Measurements from ENCODE around the gene ACOT7. TPM values are rescaled to one million over a fixed set of nuclear protein-coding genes. Genes with fewer than 3 reads are reported as not detected.

The ACOT7 gene
- total and polyA plus RNA-seq, 2 experiments from 2014 or later, result 167 to 169 TPM

DNA sequence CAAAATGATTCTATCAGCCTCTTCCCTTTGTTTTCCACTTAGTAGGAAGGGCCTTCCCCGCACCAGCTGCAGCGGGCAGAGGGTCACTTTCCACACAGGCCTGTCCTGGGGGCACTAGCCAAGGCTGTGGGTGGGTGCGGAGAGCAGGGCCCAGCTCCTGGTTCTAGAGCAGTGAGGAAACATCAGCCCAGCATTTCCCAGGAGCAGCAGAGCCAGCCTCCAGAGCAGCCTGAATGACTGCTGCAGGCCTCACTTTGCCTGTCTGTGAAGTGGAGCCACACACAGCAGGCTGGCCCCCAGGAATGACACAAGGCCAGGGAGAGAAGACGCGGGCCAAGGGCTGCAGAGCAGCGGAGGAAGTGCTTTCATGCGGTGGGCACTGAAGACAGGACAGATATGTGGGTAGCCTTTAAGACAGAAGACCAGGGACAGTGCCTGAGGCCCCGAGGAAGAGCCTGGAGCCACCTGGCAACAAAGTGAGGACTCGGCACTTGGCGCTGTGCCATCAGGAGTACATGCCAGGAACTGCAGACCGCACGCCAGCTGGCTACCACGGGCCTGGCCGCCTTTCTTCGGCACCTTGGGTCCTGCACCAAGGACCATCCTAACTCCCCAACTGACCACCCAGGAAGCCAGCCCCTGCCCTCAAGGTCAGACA lies 42.0 kb downstream of the ACOT7 start:
- no peaks in the 10 kb centered on the region for H3K27me3 ChIP-seq (ENCODE audit: insufficient read depth)
- ATAC-seq (no peak), DNase-seq (ENCODE audit: low spot score) (no peak)
- no peaks in the 10 kb centered on the region for H3K9me2 ChIP-seq (ENCODE audit: insufficient read depth)
- no peaks in the 10 kb centered on the region for H3K36me3 ChIP-seq (ENCODE audit: insufficient read depth)
- no peaks in the 10 kb centered on the region for H3K9me3 Mint-ChIP-seq
- no peaks in the 10 kb centered on the region; the same call in 1 of the 2 replicates for H3K4me1 ChIP-seq (ENCODE audit: insufficient read depth)
- H3K27ac Mint-ChIP-seq, result peak overlapping the region; percentile 91
- H3K36me3 Mint-ChIP-seq (ENCODE audit: low read depth), result peaks cover 2% of the 10 kb centered on the region; the same call in 1 of the 3 replicates
- H3F3A ChIP-seq (replicated peaks; ENCODE audit: low read depth), result peaks cover 8% of the 10 kb centered on the region; the same call in 1 of the 2 replicates
- H3K4me3 Mint-ChIP-seq, result no peak overlapping the region
- no peak overlapping the region for H2AFZ ChIP-seq
- H3K79me2 ChIP-seq (replicated peaks; ENCODE audit: insufficient read depth), result peaks cover 44% of the 10 kb centered on the region
- H4K20me1 ChIP-seq (replicated peaks; ENCODE audit: insufficient read depth), result peaks cover 28% of the 10 kb centered on the region
- no peak overlapping the region for H3K4me2 ChIP-seq
- peaks cover 7% of the 10 kb centered on the region for H3K27me3 Mint-ChIP-seq (ENCODE audit: insufficient read depth, low read depth, poor library complexity)
- peaks cover 26% of the 10 kb centered on the region for H3K4me1 Mint-ChIP-seq
- H3K27ac ChIP-seq (ENCODE audit: low read depth), result no peak overlapping the region; the same call in 1 of the 2 replicates
- H3K4me3 ChIP-seq, result no peak overlapping the region
- TF ChIP-seq EZH2 (IDR thresholded peaks at IDR 0.05; ENCODE audit: low read depth, unreplicated experiment) (no peak), EZH2phosphoT487 (IDR thresholded peaks at IDR 0.05; ENCODE audit: unreplicated experiment) (no peak)

GRCh38 chr1:6350416-6351088 lies 43.0 kb downstream of the ACOT7 start:
- peaks cover 28% of the 10 kb centered on the region for H4K20me1 ChIP-seq (replicated peaks; ENCODE audit: insufficient read depth)
- no peaks in the 10 kb centered on the region for H3K27me3 ChIP-seq (ENCODE audit: insufficient read depth)
- no peaks in the 10 kb centered on the region; the same call in 1 of the 2 replicates for H3K4me1 ChIP-seq (ENCODE audit: insufficient read depth)
- Mint-ChIP-seq H3K36me3 (ENCODE audit: low read depth) (peaks cover 2% of the 10 kb centered on the region; the same call in 2 of the 3 replicates), H3K27me3 (ENCODE audit: insufficient read depth, low read depth, poor library complexity) (peaks cover 12% of the 10 kb centered on the region), H3K9me3 (no peaks in the 10 kb centered on the region), H3K4me1 (peaks cover 26% of the 10 kb centered on the region), H3K27ac (no peak overlapping the region), H3K4me3 (no peak overlapping the region)
- H3K79me2 ChIP-seq (replicated peaks; ENCODE audit: insufficient read depth), result peaks cover 39% of the 10 kb centered on the region
- no peak overlapping the region for H2AFZ ChIP-seq
- no peaks in the 10 kb centered on the region for H3K9me2 ChIP-seq (ENCODE audit: insufficient read depth)
- H3K27ac ChIP-seq (ENCODE audit: low read depth), result no peak overlapping the region
- ATAC-seq (no peak), DNase-seq (ENCODE audit: low spot score) (no peak)
- H3F3A ChIP-seq (replicated peaks; ENCODE audit: low read depth), result peaks cover 8% of the 10 kb centered on the region; the same call in 1 of the 2 replicates
- no peak overlapping the region for H3K4me3 ChIP-seq
- H3K36me3 ChIP-seq (ENCODE audit: insufficient read depth), result no peaks in the 10 kb centered on the region
- H3K4me2 ChIP-seq, result no peak overlapping the region
- no peak for TF ChIP-seq ZNF331 (CRISPR knock-in tag; IDR thresholded peaks at IDR 0.05; ENCODE audit: low read depth)
- no peak for TF ChIP-seq NANOG (IDR thresholded peaks at IDR 0.05; ENCODE audit: borderline replicate concordance)
- TF ChIP-seq EZH2phosphoT487 (IDR thresholded peaks at IDR 0.05; ENCODE audit: unreplicated experiment), result no peak
- TF ChIP-seq ZNF462 (CRISPR knock-in tag; IDR thresholded peaks at IDR 0.05), result no peak
- TF ChIP-seq CTCF (conservative IDR thresholded peaks at IDR 0.05; ENCODE audit: low read depth in 2 of 2), result no peak
- TF ChIP-seq, protein P1, sequence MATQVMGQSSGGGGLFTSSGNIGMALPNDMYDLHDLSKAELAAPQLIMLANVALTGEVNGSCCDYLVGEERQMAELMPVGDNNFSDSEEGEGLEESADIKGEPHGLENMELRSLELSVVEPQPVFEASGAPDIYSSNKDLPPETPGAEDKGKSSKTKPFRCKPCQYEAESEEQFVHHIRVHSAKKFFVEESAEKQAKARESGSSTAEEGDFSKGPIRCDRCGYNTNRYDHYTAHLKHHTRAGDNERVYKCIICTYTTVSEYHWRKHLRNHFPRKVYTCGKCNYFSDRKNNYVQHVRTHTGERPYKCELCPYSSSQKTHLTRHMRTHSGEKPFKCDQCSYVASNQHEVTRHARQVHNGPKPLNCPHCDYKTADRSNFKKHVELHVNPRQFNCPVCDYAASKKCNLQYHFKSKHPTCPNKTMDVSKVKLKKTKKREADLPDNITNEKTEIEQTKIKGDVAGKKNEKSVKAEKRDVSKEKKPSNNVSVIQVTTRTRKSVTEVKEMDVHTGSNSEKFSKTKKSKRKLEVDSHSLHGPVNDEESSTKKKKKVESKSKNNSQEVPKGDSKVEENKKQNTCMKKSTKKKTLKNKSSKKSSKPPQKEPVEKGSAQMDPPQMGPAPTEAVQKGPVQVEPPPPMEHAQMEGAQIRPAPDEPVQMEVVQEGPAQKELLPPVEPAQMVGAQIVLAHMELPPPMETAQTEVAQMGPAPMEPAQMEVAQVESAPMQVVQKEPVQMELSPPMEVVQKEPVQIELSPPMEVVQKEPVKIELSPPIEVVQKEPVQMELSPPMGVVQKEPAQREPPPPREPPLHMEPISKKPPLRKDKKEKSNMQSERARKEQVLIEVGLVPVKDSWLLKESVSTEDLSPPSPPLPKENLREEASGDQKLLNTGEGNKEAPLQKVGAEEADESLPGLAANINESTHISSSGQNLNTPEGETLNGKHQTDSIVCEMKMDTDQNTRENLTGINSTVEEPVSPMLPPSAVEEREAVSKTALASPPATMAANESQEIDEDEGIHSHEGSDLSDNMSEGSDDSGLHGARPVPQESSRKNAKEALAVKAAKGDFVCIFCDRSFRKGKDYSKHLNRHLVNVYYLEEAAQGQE (IDR thresholded peaks at IDR 0.05; ENCODE audit: unreplicated experiment), result no peak
- no peak for TF ChIP-seq POLR2AphosphoS5 (IDR thresholded peaks at IDR 0.05; ENCODE audit: low read depth)
- TF ChIP-seq EZH2 (IDR thresholded peaks at IDR 0.05; ENCODE audit: low read depth, unreplicated experiment), result no peak

Measured in GM23338 (cell line).